Heart right ventricle (tissue), 16 donors: ENCODE measurements around the gene CRACR2B. TPM values are rescaled to one million over a fixed set of nuclear protein-coding genes. Genes with fewer than 3 reads are reported as not detected.

Source experiments
- ATAC-seq, 8 donors: fragments of 200-7000 bp; cut with Tn5 transposase; one replicate each; pipeline ENCODE4 v1.9.1; 2020; ENCODE audit warnings: mild to moderate bottlenecking in 8 of 8, moderate library complexity in 8 of 8, moderate number of reproducible peaks in 1 of 8
- DNase-seq, 2 donors: peaks; one replicate each; pipeline ENCODE4 v3.0.0-alpha.2; 2020
- H3K27ac ChIP-seq, 10 donors: fragments of 200-600 bp; sonication (generic) in 2 of 10; one replicate each; pipeline versions ENCODE4 v1.5.0 to v1.8.0; 2020 to 2022; ENCODE audit warnings: mild to moderate bottlenecking in 3 of 10
- H3K27me3 ChIP-seq, 7 donors: fragments of 200-600 bp; one replicate each; pipeline ENCODE4 v1.8.0; 2021 to 2022; ENCODE audit warnings: mild to moderate bottlenecking in 2 of 7
- H3K36me3 ChIP-seq, 9 donors: fragments of 200-600 bp; sonication (generic) in 1 of 9; one replicate each; pipeline versions ENCODE4 v1.5.0 to v1.8.0; 2020 to 2022; ENCODE audit warnings: mild to moderate bottlenecking in 2 of 9
- H3K4me1 ChIP-seq, 9 donors: fragments of 200-600 bp; sonication (generic) in 1 of 9; one replicate each; pipeline versions ENCODE4 v1.5.0 to v1.8.0; 2020 to 2022; ENCODE audit warnings: mild to moderate bottlenecking in 4 of 9
- H3K4me3 ChIP-seq, 10 donors: fragments of 200-600 bp; sonication (generic) in 2 of 10; one replicate each; pipeline versions ENCODE4 v1.5.0 to v1.8.0; 2020 to 2022; ENCODE audit warnings: mild to moderate bottlenecking in 7 of 10, moderate library complexity in 2 of 10
- H3K9me3 ChIP-seq, 11 donors: fragments of 200-600 bp in 10 of 11; sonication (generic) in 2 of 11; one replicate each; pipeline versions ENCODE4 v1.5.0 to v1.8.0; 2013 to 2022; ENCODE audit warnings: mild to moderate bottlenecking in 2 of 11, control low read depth in 1 of 11, moderate library complexity in 1 of 11
- WGBS, 2 donors: extraction: QIAGEN DNeasy Blood & Tissue Kit; methylation state at CpG; one replicate each; pipeline ENCODE4 v1.1.7; 2013; ENCODE audit warnings: inconsistent platforms in 1 of 2; 5-methylcytosine and 5-hydroxymethylcytosine counted together
- intact Hi-C, 10 donors: fragments of 100-400 bp; cut with DNase I; formaldehyde crosslinking; loops; one replicate each; pipeline versions ENCODE4 v1.11.1 to v1.14.2; 2022
- polyA plus RNA-seq, 2 donors: library from polyadenylated mRNA; stranded (reverse); fragments of 200-250 nt; gene quantifications; one replicate each; pipeline ENCODE4 v1.2.3, GENCODE V29; 2013
- total RNA-seq, 10 donors: library from RNA; stranded (reverse); fragmentation: NEBNext Ultra II Directional in 3 of 10; extraction: Animal tissue kit (Norgen Biotek cat#: 25700) in 3 of 10; gene quantifications; one replicate each; pipeline versions ENCODE4 v1.2.1 to v1.2.4, GENCODE V29; 2021 to 2023
- TF ChIP-seq, protein P1 (sequence below), 9 donors: fragments of 200-600 bp; sonication (generic) in 2 of 9; IDR thresholded peaks; one replicate each; pipeline versions ENCODE4 v1.5.0 to v1.8.0; 2021 to 2022; ENCODE audit warnings: antibody characterized with exemption in 9 of 9, mild to moderate bottlenecking in 5 of 9, moderate library complexity in 1 of 9
- donor health status: Arrhythmogenic right ventricular cardiomyopathy.
- donor health status: ischemic (EF 13 %, LVEDD 7.1; RV severe dilation, severe dysfunction).
- donor health status: healthy with polysubstance abuse.
- donor health status: DM: no; HTN: yes; CAD: no.
- donor health status: DM: no; HTN: no; CAD: no.
- donor health status: ischemic (EF 25% LVEDD 6.9; RV normal size, moderate dysfunction).
- donor health status: ischemic (EF 25% LVEDD 5.7; RV mildly dilated, moderate dysfunction).
- donor health status: healthy.
- donor health status: DM: yes; HTN: yes; CAD: no.
- donor health status: Ischemic cardiomyopathy.
- donor health status: ischemic (EF 35%, LVEDD 5.7; RV mildly dilated, moderate dysfunction).
- donor health status: nonischemic (EF 11% LVEDD 7.7; RV severe dilation, severe dysfunction).
- donor health status: DM: yes; HTN: yes; CAD: no.
- donor health status: PGD.
- donor health status: ischemic (EF 29% LVEDD 5.4; RV normal size, mild dysfunction).
- donor health status: nonischemic (EF 23%, LVEDD 6.1; RV moderate dilation, normal function).

CRACR2B gene
- total and polyA plus RNA-seq, 12 donors, result 11.4 to 72.3 (median 17.0) TPM

DNA sequence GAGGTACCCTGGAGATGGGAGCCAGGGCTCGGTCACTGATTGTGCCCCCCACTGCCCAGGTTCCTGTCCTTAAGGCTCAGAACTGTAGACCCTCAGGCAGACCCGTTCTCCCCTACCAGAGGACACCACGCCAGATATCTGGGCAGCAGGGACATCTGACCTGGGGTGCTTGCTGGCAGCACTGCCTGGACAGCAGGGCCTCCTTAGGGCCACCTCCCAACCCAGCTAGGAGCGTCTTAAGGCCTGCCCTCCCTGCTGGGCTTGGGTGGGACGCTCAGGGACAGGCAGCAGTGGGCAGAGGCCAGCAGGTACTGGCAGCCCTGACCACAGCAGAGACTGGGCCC, 11.5 kb downstream of the CRACR2B start:
- WGBS, 2 donors, result 87% methylated on average over 5 of the region's 5 CpGs
- no peak overlapping the region for H3K4me3 ChIP-seq
- ATAC-seq, result no peak
- TF ChIP-seq, protein P1, sequence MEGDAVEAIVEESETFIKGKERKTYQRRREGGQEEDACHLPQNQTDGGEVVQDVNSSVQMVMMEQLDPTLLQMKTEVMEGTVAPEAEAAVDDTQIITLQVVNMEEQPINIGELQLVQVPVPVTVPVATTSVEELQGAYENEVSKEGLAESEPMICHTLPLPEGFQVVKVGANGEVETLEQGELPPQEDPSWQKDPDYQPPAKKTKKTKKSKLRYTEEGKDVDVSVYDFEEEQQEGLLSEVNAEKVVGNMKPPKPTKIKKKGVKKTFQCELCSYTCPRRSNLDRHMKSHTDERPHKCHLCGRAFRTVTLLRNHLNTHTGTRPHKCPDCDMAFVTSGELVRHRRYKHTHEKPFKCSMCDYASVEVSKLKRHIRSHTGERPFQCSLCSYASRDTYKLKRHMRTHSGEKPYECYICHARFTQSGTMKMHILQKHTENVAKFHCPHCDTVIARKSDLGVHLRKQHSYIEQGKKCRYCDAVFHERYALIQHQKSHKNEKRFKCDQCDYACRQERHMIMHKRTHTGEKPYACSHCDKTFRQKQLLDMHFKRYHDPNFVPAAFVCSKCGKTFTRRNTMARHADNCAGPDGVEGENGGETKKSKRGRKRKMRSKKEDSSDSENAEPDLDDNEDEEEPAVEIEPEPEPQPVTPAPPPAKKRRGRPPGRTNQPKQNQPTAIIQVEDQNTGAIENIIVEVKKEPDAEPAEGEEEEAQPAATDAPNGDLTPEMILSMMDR (IDR thresholded peaks at IDR 0.05), result no peak
- intact Hi-C loops, result no loop called here
- no peak for DNase-seq
- peaks cover 0 to 56% (median 44%) of the 10 kb centered on the region in 9 donors for H3K36me3 ChIP-seq
- peak overlapping the region in 4 of 10 donors; percentile 0 to 44 (median 24) for H3K27ac ChIP-seq
- H3K9me3 ChIP-seq, result no peaks in the 10 kb centered on the region
- no peaks in the 10 kb centered on the region for H3K27me3 ChIP-seq
- H3K4me1 ChIP-seq, result peaks cover 21 to 88% (median 75%) of the 10 kb centered on the region in 9 donors

DNA sequence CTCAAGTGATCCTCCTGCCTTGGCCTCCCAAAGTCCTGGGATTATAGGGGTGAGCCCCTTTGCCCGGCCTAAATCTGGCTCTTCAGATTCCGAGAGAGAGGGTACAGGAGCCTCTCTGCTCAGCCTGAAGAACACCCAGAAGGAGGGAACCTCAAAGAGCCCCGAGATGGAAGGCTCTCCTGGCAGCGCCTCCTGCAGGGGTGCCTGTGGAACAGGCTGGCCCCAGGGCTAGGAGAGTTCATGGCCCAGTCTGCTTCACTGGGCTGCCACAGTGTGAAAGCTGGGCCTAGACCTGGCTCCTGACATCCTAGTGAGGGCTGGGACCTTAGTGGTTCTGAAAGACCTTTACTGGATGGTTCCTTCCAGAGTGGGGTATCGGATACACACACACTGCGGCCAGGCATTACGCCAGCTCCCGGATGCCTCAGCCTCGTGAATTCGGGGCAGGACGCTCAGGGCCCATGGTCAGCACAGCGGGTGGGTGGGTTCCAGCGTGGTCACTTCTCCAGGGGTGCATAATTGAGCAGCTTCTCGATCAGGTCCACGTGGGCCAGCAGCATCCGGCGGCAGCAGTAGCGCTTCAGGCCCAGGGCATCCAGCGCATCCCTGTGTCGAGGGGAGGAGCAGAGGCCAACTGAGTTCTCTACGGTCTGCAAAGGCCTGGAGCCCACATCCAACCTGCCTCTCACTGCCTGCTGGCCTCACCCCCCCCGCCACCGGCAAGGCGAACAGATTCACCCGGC, 12.3 kb downstream of the CRACR2B start:
- WGBS, 2 donors, result 73 to 79% methylated on average over 25 of the region's 25 CpGs
- Histone ChIP-seq H3K9me3 (no peaks in the 10 kb centered on the region), H3K4me3 (peak overlapping the region in 2 of 10 donors; percentile 96 to 97), H3K27ac (peak overlapping the region in 3 of 10 donors; percentile 10 to 36 (median 22)), H3K4me1 (peaks cover 25 to 88% (median 73%) of the 10 kb centered on the region in 9 donors), H3K36me3 (peaks cover 0 to 56% (median 44%) of the 10 kb centered on the region in 9 donors), H3K27me3 (no peaks in the 10 kb centered on the region)
- TF ChIP-seq, protein P1 (IDR thresholded peaks at IDR 0.05), result peak in 1 of 9 donors; percentile 25
- DNase-seq (no peak), ATAC-seq (no peak)
- intact Hi-C loops, result loop anchor here in 3 of 10 donors (5.0 kb wide), 1 partner anchor 33 kb away; the partner anchor contains the start of genes PIDD1 (in 3 of the 3) and RPLP2 (in 3 of the 3)

GRCh38 chr11:841981-842369, 14.3 kb downstream of the CRACR2B start:
- DNase-seq (no peak), ATAC-seq (peak in 3 of 8 donors; percentile 0 to 1 (median 1))
- H3K27me3 ChIP-seq, result no peaks in the 10 kb centered on the region
- TF ChIP-seq, protein P1 (IDR thresholded peaks at IDR 0.05), result no peak
- H3K4me3 ChIP-seq, result peak overlapping the region; percentile 71 to 100 (median 96)
- H3K36me3 ChIP-seq, result peaks cover 0 to 42% (median 35%) of the 10 kb centered on the region in 9 donors
- peak overlapping the region; percentile 94 to 100 (median 97) for H3K27ac ChIP-seq
- no peaks in the 10 kb centered on the region for H3K9me3 ChIP-seq
- intact Hi-C loops, result loop anchor here in 4 of 10 donors (2.0 to 5.0 kb wide), 2 partner anchors 33 to 35 kb away; partner anchors contain the start of genes RPLP2 (in 4 of the 4) and PIDD1 (in 3 of the 4)
- 0 to 1% methylated on average over 26 to 27 of the region's 27 CpGs for whole genome bisulfite sequencing, 2 donors
- H3K4me1 ChIP-seq, result peaks cover 32 to 89% (median 72%) of the 10 kb centered on the region in 9 donors

DNA sequence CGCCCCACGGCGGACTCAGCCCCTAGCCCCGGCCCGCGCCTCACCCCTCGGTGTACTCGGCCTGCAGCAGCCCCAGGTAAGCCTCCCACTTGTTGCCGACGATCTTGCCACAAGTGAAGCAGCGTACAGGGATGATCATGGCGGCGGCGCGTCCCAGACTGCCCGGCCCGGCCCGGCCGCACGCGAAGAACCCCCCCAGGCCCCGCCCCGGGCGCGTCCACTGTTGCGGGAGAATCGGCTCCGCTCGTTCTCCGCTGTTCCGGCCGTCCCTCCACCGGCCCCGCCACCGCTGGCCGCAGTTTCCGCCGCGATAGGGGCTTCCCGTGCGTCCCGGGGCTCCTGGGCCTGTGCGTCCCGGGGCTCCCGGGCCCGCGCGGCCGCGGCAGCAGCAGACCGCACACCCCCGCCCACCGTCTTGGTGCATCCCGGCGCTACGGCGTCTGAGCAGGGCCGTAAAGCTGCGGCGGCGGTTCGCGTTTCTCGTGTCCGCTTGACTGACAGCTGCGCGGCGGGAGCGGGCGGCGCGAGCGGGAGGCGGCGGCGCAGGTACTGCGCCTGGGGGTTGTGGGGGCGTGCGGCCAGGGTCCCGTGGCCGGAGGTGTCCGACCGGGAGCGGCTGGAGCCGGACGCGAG, 14.8 kb downstream of the CRACR2B start, which contains the start of the genes POLR2L and TSPAN4:
Gene POLR2L (minus strand): TSS at position 160 of the 633 bp plus-strand sequence. CDS start 21 bp downstream, at position 139.
Gene TSPAN4 (plus strand): TSS at position 483 of the 633 bp plus-strand sequence. CDS start 7,453 bp downstream, outside the sequence.
- intact Hi-C loops, result loop anchor here in 4 of 10 donors (2.0 to 5.0 kb wide), 2 partner anchors 34 to 35 kb away; partner anchors contain the start of genes RPLP2 (in 4 of the 4) and PIDD1 (in 3 of the 4)
- Histone ChIP-seq H3K4me1 (peaks cover 32 to 87% (median 67%) of the 10 kb centered on the region in 9 donors), H3K36me3 (peaks cover 0 to 41% (median 30%) of the 10 kb centered on the region in 9 donors), H3K27ac (peak within 1 kb of the TSS; percentile 94 to 100 (median 97)), H3K9me3 (no peaks in the 10 kb centered on the region), H3K27me3 (no peaks in the 10 kb centered on the region), H3K4me3 (peak within 1 kb of the TSS; percentile 71 to 100 (median 96))
- TF ChIP-seq, protein P1 (IDR thresholded peaks at IDR 0.05), result no peak
- WGBS, 2 donors, result 1% methylated on average over 74 to 87 of the region's 87 CpGs
- DNase-seq (peak; percentile 91 to 92), ATAC-seq (peak in 7 of 8 donors; percentile 18 to 58 (median 48))
